ENCODE results near the gene C2CD2. TPM values are rescaled to one million over a fixed set of nuclear protein-coding genes. Genes with fewer than 3 reads are reported as not detected.

C2CD2 gene
- total RNA-seq, 3 donors from 2014 or later, result 37.0 to 73.8 (median 41.6) TPM

DNA sequence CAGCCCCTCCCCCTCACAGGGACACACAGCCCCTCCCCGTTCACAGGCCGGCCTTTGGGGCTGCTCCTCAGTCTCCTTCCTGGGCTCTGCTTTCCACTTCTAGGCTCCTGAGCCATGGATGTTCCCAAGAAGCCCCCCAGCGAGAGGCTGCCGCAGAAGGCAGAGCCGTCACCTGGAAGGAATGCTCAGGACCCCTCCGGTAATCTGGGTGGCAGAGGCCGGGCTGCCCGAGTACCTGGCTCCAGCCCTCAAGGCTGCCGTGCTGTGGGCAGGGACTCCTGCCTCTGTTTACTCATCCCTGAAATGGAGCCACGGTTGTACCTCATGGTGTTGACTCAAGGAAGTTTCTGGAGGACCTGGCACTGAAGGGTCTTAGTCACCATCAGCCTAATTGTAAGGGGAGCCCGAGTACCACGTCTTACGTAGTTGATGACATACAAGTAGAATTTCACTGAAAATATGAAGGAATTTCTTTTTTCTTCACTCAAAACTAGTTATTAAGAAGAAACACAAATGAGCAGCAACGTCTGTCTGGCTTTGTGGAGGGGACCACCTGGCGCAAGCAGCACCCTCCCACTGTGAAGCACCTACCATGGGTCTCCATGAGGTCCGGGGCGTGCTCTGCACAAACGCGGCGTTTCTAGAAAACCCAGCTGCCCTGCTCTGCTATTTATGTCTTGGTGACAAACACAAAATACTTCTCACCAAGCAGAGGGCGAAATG, 108.3 kb downstream of the C2CD2 start:
- H3K36me3 ChIP-seq, result no peaks in the 10 kb centered on the region

DNA sequence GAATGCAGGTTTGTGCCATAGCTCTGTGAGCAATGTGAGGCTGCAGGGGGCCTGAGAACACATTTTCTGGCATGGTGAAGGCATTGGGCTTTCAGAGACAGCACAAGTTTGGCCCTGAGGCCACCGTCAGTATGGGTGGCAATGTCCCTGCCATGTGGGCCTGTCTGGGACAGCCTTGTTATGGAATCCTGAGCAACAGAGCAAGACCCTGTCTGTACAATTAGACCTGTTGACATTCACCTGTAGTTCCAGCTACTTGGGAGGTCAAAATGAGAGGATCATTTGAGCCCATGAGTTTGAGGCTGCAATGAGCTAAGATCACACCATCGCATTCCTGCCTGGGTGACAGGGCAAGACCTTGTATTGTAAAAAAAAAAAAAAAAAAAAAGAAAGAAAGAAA, 110.2 kb downstream of the C2CD2 start:
- Histone ChIP-seq H3K36me3 (no peaks in the 10 kb centered on the region), H3K4me1 (no peaks in the 10 kb centered on the region), H3K27ac (no peak overlapping the region), H3K4me3 (no peak overlapping the region), H3K9me3 (peaks cover 0 to 10% of the 10 kb centered on the region in 2 donors), H3K27me3 (no peaks in the 10 kb centered on the region)
- TF ChIP-seq CTCF (IDR thresholded peaks at IDR 0.05) (no peak), POLR2A (IDR thresholded peaks at IDR 0.05) (no peak), POLR2AphosphoS5 (IDR thresholded peaks at IDR 0.05) (no peak)
- intact Hi-C loops (cut with DNase I; ENCODE audit: low total_unique reads), result no loop called here
- no peak for DNase-seq (ENCODE audit: low spot score in 2 of 2)

More for the DNA sequence above, 108.3 kb downstream of the C2CD2 start:
- no peaks in the 10 kb centered on the region for H3K27me3 ChIP-seq
- TF ChIP-seq CTCF (IDR thresholded peaks at IDR 0.05), result no peak
- TF ChIP-seq POLR2AphosphoS5 (IDR thresholded peaks at IDR 0.05), result no peak
- TF ChIP-seq POLR2A (IDR thresholded peaks at IDR 0.05), result no peak
- intact Hi-C loops (cut with DNase I; ENCODE audit: low total_unique reads), result no loop called here
- H3K4me1 ChIP-seq, result no peaks in the 10 kb centered on the region
- no peak for DNase-seq (ENCODE audit: low spot score in 2 of 2)
- no peak overlapping the region for H3K4me3 ChIP-seq
- H3K9me3 ChIP-seq, result peaks cover 0 to 9% of the 10 kb centered on the region in 2 donors
- H3K27ac ChIP-seq, result no peak overlapping the region

DNA sequence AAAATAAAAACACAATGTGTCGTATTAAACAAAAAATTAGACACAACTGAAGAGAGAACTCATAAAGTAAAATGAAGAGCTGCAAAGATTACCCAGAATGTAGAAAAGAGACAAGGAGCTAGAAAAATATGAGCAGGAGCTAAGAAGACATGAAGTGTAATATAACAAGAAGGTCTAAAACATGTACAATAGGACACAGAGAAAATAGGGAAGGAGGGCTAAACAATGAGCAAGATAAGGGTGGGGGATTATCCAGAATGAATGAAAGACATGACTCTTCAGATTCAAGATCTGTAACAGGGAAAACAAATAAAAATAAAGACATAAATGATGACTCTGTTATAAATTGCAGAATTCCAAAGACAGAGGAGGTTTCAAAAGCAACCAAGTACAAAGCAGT, 112.9 kb downstream of the C2CD2 start:
- H3K4me1 ChIP-seq, result no peaks in the 10 kb centered on the region
- no peaks in the 10 kb centered on the region for H3K36me3 ChIP-seq

GRCh38 chr21:41839387-41840000, 114.3 kb downstream of the C2CD2 start:
- intact Hi-C loops (cut with DNase I; ENCODE audit: low total_unique reads), result loop anchor here (1.0 kb wide), 1 partner anchor 21 kb away; no protein-coding TSS in a partner anchor
- DNase-seq (ENCODE audit: low spot score in 2 of 2), result no peak
- Histone ChIP-seq H3K27ac (no peak overlapping the region), H3K4me1 (no peaks in the 10 kb centered on the region), H3K27me3 (no peaks in the 10 kb centered on the region), H3K4me3 (no peak overlapping the region), H3K9me3 (peaks cover 0 to 10% of the 10 kb centered on the region in 2 donors), H3K36me3 (no peaks in the 10 kb centered on the region)
- TF ChIP-seq CTCF (IDR thresholded peaks at IDR 0.05) (no peak), POLR2A (IDR thresholded peaks at IDR 0.05) (no peak), POLR2AphosphoS5 (IDR thresholded peaks at IDR 0.05) (no peak)

More for the DNA sequence above, 112.9 kb downstream of the C2CD2 start:
- Histone ChIP-seq H3K27ac (no peak overlapping the region), H3K4me3 (no peak overlapping the region), H3K9me3 (peaks cover 0 to 10% of the 10 kb centered on the region in 2 donors), H3K27me3 (no peaks in the 10 kb centered on the region)
- intact Hi-C loops (cut with DNase I; ENCODE audit: low total_unique reads), result no loop called here
- no peak for TF ChIP-seq CTCF (IDR thresholded peaks at IDR 0.05)
- DNase-seq (ENCODE audit: low spot score in 2 of 2), result no peak

DNA sequence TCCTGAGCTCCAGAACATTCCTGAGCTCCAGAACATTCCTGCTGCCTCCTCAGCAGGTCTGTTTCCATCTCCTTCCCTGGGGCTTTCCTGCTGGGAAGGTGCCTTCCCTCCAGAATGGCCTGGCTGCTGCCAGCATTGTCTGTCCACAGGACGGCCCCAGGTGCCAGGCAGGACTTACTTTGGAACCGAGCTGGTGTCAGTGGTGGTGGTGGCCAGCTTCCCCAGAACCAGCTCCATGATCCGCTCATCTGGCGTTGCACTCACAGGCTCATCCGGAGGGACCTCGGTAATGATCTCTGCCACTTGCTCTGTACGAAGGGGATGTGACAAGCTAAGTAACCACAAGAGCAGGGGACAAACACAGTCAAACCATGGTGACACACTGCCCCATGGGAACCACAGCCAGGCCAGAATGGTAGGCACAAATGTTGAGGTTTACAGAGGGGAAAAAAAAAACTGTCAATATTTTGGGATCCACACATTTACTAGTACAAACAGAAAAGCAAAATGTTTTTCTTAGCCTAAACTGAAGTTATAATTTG, 116.0 kb downstream of the C2CD2 start:
- Histone ChIP-seq H3K9me3 (peaks cover 0 to 10% of the 10 kb centered on the region in 2 donors), H3K27ac (no peak overlapping the region), H3K4me3 (no peak overlapping the region), H3K27me3 (no peaks in the 10 kb centered on the region), H3K36me3 (no peaks in the 10 kb centered on the region), H3K4me1 (no peaks in the 10 kb centered on the region)
- DNase-seq (ENCODE audit: low spot score in 2 of 2), result no peak
- TF ChIP-seq POLR2A (IDR thresholded peaks at IDR 0.05) (no peak), POLR2AphosphoS5 (IDR thresholded peaks at IDR 0.05) (no peak), CTCF (IDR thresholded peaks at IDR 0.05) (no peak)
- intact Hi-C loops (cut with DNase I; ENCODE audit: low total_unique reads), result no loop called here

Measured in breast epithelium (tissue), 4 donors.